ENCODE results near the gene TEDC1.

DNA sequence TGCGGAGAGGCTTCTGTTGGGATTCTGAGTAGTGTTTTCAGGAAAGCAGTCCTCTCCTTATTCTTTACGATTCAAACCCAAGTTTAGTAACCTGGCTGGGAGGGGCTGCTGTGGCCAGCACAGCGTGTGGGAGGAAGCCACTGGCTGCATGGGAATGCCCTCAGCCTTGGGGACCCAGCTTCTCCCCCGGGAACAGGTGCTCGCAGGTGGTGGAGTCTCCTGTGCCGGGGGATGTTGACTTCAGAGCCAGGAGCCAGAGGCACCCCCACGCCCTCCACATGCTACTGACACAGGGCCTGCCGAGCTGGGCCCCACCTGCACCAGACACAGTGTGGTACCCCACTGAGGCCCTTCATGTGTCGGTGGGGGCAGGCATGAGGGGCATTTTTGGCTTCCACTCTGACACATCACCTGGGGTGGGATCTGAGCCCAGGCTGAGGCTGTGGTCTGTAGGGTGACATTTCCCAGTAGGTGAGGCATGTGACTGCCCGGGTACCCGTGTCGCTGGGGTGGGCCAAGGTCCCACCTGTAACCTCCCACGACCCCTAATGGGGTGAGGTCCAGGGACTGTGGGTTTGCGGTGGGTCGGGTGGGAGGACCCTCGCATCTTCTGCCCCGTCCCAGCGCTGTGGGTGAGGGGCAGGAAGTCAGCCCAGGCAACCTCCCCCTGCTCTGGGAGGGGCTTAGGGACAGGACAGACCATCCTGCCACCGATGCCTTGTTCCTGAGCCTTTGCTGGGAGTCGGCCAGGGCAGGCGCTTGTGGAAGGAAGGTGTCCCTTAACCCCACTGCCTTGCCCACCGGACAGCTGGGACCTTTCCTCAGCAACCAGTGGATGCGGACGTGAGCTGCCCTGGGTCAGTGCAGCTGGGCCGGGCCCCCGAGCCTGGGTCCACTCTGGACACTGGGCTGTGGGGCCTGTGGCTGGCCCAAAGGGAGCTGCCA, 44.9 kb upstream of the TEDC1 start:
- TF ChIP-seq, protein P1, sequence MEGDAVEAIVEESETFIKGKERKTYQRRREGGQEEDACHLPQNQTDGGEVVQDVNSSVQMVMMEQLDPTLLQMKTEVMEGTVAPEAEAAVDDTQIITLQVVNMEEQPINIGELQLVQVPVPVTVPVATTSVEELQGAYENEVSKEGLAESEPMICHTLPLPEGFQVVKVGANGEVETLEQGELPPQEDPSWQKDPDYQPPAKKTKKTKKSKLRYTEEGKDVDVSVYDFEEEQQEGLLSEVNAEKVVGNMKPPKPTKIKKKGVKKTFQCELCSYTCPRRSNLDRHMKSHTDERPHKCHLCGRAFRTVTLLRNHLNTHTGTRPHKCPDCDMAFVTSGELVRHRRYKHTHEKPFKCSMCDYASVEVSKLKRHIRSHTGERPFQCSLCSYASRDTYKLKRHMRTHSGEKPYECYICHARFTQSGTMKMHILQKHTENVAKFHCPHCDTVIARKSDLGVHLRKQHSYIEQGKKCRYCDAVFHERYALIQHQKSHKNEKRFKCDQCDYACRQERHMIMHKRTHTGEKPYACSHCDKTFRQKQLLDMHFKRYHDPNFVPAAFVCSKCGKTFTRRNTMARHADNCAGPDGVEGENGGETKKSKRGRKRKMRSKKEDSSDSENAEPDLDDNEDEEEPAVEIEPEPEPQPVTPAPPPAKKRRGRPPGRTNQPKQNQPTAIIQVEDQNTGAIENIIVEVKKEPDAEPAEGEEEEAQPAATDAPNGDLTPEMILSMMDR (IDR thresholded peaks at IDR 0.05): no peak
- no peak for TF ChIP-seq TCF12 (IDR thresholded peaks at IDR 0.05)

All from SK-N-SH (cell line).